Liver (tissue), 9 donors: ENCODE results near the gene EBF4. TPM values are rescaled to one million over a fixed set of nuclear protein-coding genes. Genes with fewer than 3 reads are reported as not detected.

Experiments used
- DNase-seq: peaks from one replicate; pipeline ENCODE4 v3.0.0-alpha.2; 2017; ENCODE audit warnings: low spot score
- H3K27ac ChIP-seq, 2 donors: one replicate each; pipeline ENCODE4 v1.7.0; 2013; ENCODE audit warnings: inconsistent platforms in 2 of 2, low read length in 2 of 2, control low read depth in 1 of 2, low read depth in 1 of 2, mild to moderate bottlenecking in 1 of 2
- H3K27me3 ChIP-seq, 4 donors: one replicate each; pipeline versions ENCODE4 v1.6.1 to v1.7.0; 2013; ENCODE audit warnings: low read length in 3 of 4, inconsistent platforms in 1 of 4, mild to moderate bottlenecking in 1 of 4, moderate library complexity in 1 of 4; ENCODE audit not compliant: control insufficient read depth in 4 of 4, insufficient read depth in 4 of 4
- H3K36me3 ChIP-seq, 4 donors: one replicate each; pipeline versions ENCODE4 v1.6.1 to v1.7.0; 2013; ENCODE audit warnings: low read length in 3 of 4, mild to moderate bottlenecking in 3 of 4, low read depth in 1 of 4, moderate library complexity in 1 of 4; ENCODE audit not compliant: control insufficient read depth in 4 of 4, insufficient read depth in 3 of 4
- H3K4me1 ChIP-seq, 4 donors: one replicate each; pipeline versions ENCODE4 v1.6.1 to v1.7.0; 2013; ENCODE audit warnings: low read length in 3 of 4, mild to moderate bottlenecking in 3 of 4, moderate library complexity in 1 of 4; ENCODE audit not compliant: control insufficient read depth in 4 of 4, insufficient read depth in 4 of 4
- H3K4me3 ChIP-seq, 3 donors: one replicate each; pipeline versions ENCODE4 v1.6.1 to v1.7.0; 2013; ENCODE audit warnings: low read length in 3 of 3, control low read depth in 1 of 3, low read depth in 1 of 3, mild to moderate bottlenecking in 1 of 3
- H3K9ac ChIP-seq, 2 donors: one replicate each; pipeline ENCODE4 v1.7.0; 2013; ENCODE audit warnings: low read length in 2 of 2, mild to moderate bottlenecking in 2 of 2, moderate library complexity in 2 of 2, control low read depth in 1 of 2, low read depth in 1 of 2
- H3K9me3 ChIP-seq, 4 donors: one replicate each; pipeline versions ENCODE4 v1.6.1 to v1.7.0; 2013; ENCODE audit warnings: low read length in 3 of 4; ENCODE audit not compliant: control insufficient read depth in 4 of 4
- EGR1 ChIP-seq, 2 donors: IDR thresholded peaks; 2 replicates each; pipeline ENCODE4 v1.6.1; 2016 to 2018; ENCODE audit warnings: antibody characterized with exemption in 2 of 2, low read depth in 2 of 2
- FOXA2 ChIP-seq: IDR thresholded peaks from 2 replicates; pipeline ENCODE4 v1.6.1; 2016; ENCODE audit warnings: antibody characterized with exemption
- HNF4A ChIP-seq, 2 donors: conservative IDR thresholded peaks; 2 replicates each; pipeline ENCODE4 v1.6.1; 2016; ENCODE audit warnings: antibody characterized with exemption in 2 of 2, mild to moderate bottlenecking in 2 of 2
- JUND ChIP-seq, 2 donors: IDR thresholded peaks; 2 replicates each; pipeline ENCODE4 v1.6.1; 2016; ENCODE audit warnings: antibody characterized with exemption in 2 of 2
- MAX ChIP-seq: IDR thresholded peaks from 2 replicates; pipeline ENCODE4 v1.6.1; 2016; ENCODE audit warnings: antibody characterized with exemption
- NR2F2 ChIP-seq: IDR thresholded peaks from 2 replicates; pipeline ENCODE4 v1.6.1; 2016; ENCODE audit warnings: antibody characterized with exemption
- RAD21 ChIP-seq, 2 donors: IDR thresholded peaks; 2 replicates each; pipeline ENCODE4 v1.6.1; 2016; ENCODE audit warnings: antibody characterized with exemption in 2 of 2, mild to moderate bottlenecking in 2 of 2
- REST ChIP-seq: IDR thresholded peaks from 2 replicates; pipeline ENCODE4 v1.6.1; 2016; ENCODE audit warnings: antibody characterized with exemption, mild to moderate bottlenecking
- RXRA ChIP-seq, 2 donors: IDR thresholded peaks; 2 replicates each; pipeline ENCODE4 v1.6.1; 2017 to 2018; ENCODE audit warnings: antibody characterized with exemption in 2 of 2, mild to moderate bottlenecking in 1 of 2
- SP1 ChIP-seq: IDR thresholded peaks from 2 replicates; pipeline ENCODE4 v1.6.1; 2018; ENCODE audit warnings: antibody characterized with exemption, mild to moderate bottlenecking
- YY1 ChIP-seq: IDR thresholded peaks from 2 replicates; pipeline ENCODE4 v1.6.1; 2016; ENCODE audit warnings: antibody characterized with exemption, mild to moderate bottlenecking
- WGBS: extraction: QIAGEN DNeasy Blood & Tissue Kit; methylation state at CpG from one replicate; pipeline ENCODE4 v1.1.7; 2013; 5-methylcytosine and 5-hydroxymethylcytosine counted together
- polyA plus RNA-seq, 2 donors: library from polyadenylated mRNA; stranded (reverse) in 1 of 2; unstranded in 1 of 2; fragments of 200-250 nt in 1 of 2; fragments of >200 nt in 1 of 2; fragmentation: Nextera tagmentation in 1 of 2; extraction: Ambion mirVana in 1 of 2; gene quantifications; one replicate each; pipeline versions ENCODE4 v1.2.1 to v1.2.3, GENCODE V29; 2013 to 2015
- total RNA-seq, 2 donors: library from RNA; depleted of rRNA; stranded (reverse); fragments of >200 nt; gene quantifications; one replicate each; pipeline ENCODE4 v1.2.3, GENCODE V29; 2014
- TF ChIP-seq, protein P1 (sequence below): IDR thresholded peaks from 2 replicates; pipeline ENCODE4 v1.6.1; 2016; ENCODE audit warnings: antibody characterized with exemption
- TF ChIP-seq, protein P2 (sequence below): IDR thresholded peaks from 2 replicates; pipeline ENCODE4 v1.6.1; 2016; ENCODE audit warnings: antibody characterized with exemption
- donor health status: healthy.
- donor health status: healthy.
- donor health status: healthy.
- donor health status: healthy.
- donor health status: healthy.

EBF4 gene
- total and polyA plus RNA-seq, 4 donors = 2.3 to 4.0 (median 2.9) TPM

DNA sequence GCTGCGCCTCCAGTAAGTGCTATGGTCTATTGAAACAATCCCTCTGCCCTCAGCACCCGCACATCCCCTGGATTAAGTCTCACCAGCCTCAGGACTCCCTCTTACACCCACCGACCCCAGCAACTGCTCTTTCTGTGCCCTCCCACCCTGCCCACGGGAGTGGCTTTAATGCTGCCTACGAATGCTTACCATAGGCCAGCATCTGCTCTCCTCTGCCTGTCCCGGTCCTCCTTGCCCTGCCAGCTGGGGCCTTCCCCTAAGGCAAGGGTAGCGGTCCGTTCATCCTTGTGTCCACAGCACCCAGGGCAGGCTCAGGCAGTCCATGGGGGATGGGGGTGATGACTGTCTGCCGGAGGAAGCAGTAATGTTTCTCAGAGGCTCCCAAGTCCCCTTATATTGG lies 4.1 kb downstream of the EBF4 start:
- H3K4me1 ChIP-seq = peaks cover 4 to 7% (median 6%) of the 10 kb centered on the region in 4 donors
- H3K27ac ChIP-seq = no peak overlapping the region
- H3K9ac ChIP-seq = no peak overlapping the region
- DNase-seq = no peak
- 87% methylated on average over 9 of the region's 9 CpGs for WGBS
- TF ChIP-seq JUND (IDR thresholded peaks at IDR 0.05) (no peak), HNF4A (conservative IDR thresholded peaks at IDR 0.05) (no peak), YY1 (no peak), FOXA2 (no peak), RXRA (IDR thresholded peaks at IDR 0.05) (no peak), SP1 (no peak), REST (no peak), NR2F2 (no peak), MAX (no peak), EGR1 (IDR thresholded peaks at IDR 0.05; ENCODE audit: low read depth in 2 of 2) (no peak), RAD21 (IDR thresholded peaks at IDR 0.05) (no peak)
- TF ChIP-seq, protein P1, sequence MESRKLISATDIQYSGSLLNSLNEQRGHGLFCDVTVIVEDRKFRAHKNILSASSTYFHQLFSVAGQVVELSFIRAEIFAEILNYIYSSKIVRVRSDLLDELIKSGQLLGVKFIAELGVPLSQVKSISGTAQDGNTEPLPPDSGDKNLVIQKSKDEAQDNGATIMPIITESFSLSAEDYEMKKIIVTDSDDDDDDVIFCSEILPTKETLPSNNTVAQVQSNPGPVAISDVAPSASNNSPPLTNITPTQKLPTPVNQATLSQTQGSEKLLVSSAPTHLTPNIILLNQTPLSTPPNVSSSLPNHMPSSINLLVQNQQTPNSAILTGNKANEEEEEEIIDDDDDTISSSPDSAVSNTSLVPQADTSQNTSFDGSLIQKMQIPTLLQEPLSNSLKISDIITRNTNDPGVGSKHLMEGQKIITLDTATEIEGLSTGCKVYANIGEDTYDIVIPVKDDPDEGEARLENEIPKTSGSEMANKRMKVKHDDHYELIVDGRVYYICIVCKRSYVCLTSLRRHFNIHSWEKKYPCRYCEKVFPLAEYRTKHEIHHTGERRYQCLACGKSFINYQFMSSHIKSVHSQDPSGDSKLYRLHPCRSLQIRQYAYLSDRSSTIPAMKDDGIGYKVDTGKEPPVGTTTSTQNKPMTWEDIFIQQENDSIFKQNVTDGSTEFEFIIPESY = no peak
- TF ChIP-seq, protein P2, sequence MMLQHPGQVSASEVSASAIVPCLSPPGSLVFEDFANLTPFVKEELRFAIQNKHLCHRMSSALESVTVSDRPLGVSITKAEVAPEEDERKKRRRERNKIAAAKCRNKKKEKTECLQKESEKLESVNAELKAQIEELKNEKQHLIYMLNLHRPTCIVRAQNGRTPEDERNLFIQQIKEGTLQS = no peak
- H3K4me3 ChIP-seq = no peak overlapping the region
- H3K27me3 ChIP-seq = peaks cover 0 to 10% (median 0%) of the 10 kb centered on the region in 4 donors
- no peaks in the 10 kb centered on the region for H3K9me3 ChIP-seq
- H3K36me3 ChIP-seq = no peaks in the 10 kb centered on the region

GRCh38 chr20:2697768-2698167 lies 5.2 kb downstream of the EBF4 start:
- Histone ChIP-seq H3K9me3 (no peaks in the 10 kb centered on the region), H3K36me3 (no peaks in the 10 kb centered on the region), H3K27ac (no peak overlapping the region), H3K9ac (no peak overlapping the region), H3K27me3 (peaks cover 0 to 12% (median 0%) of the 10 kb centered on the region in 4 donors), H3K4me1 (peaks cover 0 to 6% (median 0%) of the 10 kb centered on the region in 4 donors), H3K4me3 (no peak overlapping the region)
- DNase-seq = no peak
- TF ChIP-seq, protein P1 = no peak
- TF ChIP-seq SP1 (no peak), YY1 (no peak), FOXA2 (no peak)
- 70% methylated on average over 3 of the region's 3 CpGs for WGBS
